ENCODE measurements around the gene CD58.
A peak's percentile ranks its signal among the peaks of the same experiment; 100 is the strongest.
"Not testable (repeated sequence)": the region's sequence is repeated elsewhere in the genome, so short reads cannot be mapped to it uniquely, and the experiment has no call there.

CD58 gene

DNA sequence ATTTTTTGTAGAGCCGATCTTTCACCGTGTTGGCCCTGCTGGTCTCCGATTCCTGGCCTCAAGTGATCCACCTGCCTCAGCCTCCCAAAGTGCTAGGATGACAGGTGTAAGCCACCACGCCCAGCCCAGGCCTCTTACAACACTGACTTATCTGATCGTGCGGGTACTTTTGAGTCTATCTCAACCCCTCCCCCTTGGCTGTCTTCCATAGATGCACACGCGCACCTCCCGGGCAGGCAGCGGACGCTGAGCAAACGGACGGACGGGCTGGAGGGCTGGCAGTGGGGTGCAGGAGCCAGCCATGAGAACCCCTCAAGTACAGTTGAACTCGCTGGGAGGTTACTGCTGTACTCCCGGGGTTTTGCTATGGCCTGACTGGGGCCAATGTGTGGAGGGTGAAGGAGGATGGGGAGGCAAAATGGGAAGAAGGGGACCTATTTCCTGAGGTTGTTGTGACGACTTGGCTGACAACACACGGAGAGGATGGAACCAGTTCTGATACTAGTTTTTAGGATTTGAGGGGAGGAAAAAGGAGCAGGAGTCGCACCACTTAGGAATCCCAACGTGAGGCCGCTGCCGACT is 959 bp downstream of the CD58 start:
- no peak for DNase-seq (ENCODE audit: low read depth)

DNA sequence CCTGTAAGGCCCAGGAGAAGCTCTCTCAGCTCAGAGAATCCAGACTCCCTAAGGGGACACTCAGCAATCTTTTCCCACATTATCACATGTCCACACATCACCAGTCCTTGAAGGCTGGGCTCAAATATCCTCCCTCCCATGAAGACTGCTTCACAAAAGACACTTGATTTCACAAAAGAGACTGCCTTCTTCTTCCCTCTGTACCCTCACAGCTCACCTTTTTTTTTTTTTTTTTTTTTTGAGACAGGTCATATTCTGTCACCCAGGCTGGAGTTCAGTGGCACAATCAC is 1.5 kb downstream of the CD58 start:
- no peak for DNase-seq (ENCODE audit: low read depth)

DNA sequence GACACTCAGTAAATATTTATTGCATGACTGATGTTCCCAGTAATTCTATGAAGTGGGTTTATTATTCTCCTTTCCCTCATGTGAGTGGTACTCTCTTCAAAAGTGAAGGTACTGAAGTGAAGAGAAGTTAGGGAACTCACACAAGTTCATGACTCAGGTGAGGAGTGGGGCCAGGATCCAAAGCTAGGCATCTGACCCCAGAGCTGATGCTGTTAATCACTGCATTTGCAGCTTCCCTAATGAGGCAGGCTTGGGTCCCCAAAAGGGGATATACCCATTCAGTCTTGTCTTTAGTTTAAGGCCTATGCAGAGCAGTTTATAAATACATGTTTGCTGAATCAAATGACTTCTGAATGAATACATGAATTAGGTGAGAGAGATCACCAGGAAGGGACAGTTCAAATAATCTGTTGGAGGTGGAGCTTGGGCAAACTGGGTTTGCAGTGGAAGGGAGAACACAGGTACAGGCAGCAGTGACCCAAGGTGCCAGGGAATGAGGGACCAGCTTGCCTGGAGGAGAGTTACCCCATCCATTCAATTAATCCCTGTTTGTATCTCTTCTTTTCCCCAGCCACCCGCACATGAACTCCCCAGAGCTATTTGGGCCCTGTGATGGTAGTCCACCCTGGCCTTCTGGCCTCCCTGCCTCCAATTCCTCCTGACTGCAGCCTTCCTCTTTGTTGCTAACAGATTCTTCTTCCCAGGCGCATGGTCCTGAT is 2.0 kb downstream of the CD58 start:
- DNase-seq (ENCODE audit: low read depth): no peak

DNA sequence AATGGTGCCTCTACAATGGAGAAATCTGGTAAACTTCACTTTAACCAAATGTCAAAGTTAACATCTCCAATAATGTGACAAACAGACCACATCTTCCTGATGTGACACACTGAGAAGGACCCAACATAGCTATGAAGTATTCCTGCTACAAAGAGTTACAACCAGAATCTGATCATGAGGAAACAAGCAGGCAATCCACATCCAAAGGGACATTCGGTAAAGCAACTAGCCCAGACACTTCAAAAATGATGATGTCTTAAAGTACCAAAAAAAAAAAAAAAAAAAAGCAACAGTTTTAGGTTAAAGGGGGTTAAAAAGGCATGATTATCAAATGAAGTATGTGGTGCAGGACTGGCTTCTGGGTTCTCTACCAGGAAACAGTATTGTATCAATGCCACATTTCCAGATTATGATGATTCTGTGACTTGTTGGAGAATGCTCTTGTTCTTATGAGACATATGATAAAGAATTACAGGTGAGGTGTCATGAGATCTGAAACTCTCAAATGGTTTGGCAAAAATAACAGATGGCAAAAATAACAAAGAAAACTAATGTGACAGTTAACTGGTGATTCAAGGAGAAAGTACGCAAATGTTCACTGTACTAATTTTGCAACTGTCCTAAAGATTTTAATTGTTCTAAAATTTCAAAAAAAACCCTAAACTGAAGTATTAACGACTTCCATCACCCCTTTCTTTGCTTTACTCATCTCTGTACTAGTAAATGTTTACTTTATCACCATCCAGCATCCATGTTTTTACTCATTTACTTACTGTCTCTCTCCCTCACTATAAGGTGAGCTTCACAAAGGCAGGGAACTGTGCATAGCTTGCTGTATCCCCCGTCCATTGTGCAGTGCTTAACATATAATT is 2.8 kb downstream of the CD58 start:
- DNase-seq (ENCODE audit: low read depth): no peak

DNA sequence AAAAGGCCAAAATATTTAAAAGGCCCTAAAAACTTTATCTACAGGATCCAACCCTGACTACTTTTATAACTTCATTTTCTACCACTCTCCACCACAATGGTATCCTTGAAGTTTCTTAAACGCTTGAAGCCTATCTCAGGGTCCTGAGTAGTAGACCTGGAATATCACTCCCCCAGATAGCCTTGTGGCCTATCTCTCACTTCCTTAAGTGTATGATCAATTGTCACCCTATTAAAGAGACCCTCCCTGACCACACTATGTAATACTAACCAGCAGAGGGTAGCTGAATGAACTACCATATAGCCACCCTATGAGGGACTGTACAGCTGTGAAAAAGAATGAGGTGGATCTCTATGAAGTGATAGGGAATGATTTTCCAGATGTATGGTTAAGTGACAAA is 5.6 kb downstream of the CD58 start:
- DNase-seq (ENCODE audit: low read depth): no peak

DNA sequence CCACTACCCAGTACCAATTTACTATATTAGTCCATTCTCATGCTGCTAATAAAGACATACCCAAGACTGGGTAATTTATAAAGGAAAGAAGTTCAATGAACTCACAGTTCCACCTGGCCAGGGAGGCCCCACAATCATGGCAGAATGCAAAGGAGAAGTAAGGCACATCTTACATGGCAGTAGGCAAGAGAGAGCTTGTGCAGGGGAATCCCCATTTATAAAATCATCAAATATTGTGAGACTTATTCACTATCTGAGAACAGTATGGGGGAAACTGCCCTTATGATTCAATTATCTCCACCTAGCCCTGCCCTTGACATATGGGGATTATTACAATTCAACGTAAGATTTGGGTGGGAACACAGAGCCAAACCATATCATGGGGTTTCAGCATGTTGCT is 6.4 kb downstream of the CD58 start:
- DNase-seq (ENCODE audit: low read depth): no peak

DNA sequence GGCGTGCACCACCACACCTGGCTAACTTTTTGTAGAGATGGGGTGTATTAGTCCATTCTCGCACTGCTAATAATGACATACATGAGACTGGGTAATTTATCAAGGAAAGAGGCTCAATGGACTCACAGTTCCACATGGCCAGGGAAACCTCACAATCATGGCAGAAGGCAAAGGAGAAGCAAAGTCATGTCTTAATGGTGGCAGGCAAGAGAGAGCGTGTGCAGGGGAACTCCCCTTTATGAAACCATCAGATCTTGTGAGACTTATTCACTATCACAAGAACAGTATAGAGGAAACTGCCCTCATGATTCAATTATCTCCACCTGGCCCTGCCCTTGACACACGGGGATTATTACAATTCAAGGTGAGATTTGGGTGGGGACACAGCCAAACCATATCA is 8.4 kb downstream of the CD58 start:
- not testable (repeated sequence) for DNase-seq (ENCODE audit: low read depth)

DNA sequence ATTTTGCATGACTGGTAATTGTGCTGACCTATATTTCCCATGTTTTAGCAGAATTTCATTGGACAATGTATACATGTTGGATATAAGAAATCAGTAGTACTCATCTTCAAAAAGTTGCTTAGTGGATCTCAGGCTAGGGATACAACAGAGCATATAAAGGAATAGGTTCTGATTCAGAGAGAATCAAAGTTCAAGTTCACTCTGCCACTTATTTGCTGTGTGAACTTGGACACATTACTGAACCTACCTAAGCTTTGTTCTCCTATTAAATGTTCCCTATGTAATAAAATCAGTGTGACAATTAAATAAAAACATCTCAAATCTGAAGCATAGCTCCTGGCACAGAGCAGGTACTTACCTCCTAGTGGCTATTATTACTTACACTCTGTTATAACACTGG is 9.3 kb downstream of the CD58 start:
- DNase-seq (ENCODE audit: low read depth): no peak

DNA sequence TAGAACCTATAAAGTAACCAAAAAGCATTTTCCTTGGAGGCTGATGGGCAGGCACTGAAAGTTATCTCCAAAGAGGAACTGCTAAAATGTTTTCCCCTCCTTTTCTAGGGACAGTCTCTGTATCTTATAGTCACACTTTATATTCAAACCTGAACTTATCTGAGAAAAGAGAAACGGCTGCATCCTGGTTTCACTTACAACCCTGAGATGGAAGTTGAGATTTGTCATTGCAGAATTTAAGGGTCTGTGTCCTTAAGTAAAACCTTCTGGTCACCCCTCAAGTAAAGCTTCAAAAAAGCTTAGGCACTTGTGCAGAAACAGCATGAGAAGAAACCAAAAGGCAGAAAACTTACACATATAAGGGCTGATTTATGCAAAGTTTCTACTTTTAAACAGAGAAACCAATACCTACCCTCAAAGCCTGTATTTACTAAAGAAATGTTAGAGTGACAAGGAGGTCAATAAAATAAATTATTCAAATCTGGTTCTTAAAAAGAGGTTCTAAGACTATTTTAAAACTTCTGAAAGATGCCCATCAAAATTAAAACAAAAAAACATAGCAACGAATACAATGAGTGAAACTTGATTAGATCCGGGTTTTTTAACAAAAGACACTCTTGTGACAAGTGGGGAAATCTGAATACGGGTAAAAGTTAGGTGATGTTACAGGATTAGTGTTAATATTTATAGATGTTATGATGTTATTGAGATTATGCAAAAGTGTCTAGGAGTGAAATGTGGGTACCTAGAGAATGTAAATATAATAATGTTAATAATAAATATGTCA is 9.9 kb downstream of the CD58 start:
- no peak for DNase-seq (ENCODE audit: low read depth)

DNA sequence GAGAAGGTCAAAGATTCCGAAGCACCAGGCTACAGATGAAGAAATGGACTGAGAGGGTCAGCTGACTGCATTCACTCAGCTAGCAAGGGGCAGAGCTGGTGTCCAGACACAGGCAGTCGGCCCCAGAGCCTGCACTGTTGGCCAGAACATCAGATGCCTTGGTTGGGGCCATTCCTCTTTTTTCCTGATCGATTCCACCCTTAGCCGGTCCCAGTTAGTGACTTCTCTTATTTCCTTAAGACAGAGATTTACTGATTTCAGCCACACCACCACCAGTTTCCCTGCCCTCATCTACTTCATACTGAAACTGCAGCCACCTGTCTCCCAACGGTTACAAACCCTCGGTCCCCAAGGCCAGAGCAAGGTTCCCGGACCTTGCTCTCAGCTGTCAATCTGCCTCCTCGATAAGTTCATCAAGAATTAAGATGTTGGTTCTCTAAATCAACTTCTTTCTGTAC is 11.5 kb downstream of the CD58 start:
- DNase-seq (ENCODE audit: low read depth): no peak

DNA sequence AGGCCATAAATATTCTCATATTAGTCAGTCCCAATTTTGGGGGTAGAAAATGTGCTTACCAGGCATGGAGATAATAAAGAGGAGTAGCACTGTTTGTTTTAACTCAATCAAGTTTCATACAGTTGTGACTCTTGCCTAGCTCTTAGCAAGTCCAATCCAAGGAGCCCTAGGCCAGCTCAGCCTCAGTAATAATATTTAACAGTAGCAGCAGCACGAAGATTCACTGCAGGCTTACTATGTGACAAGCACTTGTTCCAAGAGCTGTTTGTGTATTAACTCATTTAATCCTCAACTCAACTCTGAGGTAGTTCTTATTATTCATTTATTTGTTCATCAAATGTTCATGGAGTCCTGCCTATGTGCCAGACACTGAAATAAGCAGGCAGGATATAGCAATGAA is 12.3 kb downstream of the CD58 start:
- no peak for DNase-seq (ENCODE audit: low read depth)

DNA sequence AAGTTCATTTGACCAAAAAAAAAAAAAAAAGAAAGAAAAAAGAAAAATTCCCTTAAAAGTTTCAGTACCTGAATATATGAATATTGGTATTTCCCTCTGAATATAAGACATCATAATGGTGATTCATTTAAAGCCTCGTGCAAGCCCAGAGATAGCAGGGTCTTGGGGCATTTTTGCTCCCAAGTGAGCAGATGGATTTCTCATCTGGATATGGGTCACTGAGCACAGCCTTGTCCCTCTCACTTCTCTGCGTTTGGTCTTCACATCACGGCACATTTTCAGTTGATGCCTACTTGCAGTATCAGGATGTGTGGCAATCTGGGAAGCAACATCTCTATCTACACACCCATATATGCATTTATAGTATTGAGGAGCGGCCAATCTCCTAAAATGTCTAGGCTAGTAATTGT is 12.7 kb downstream of the CD58 start:
- DNase-seq (ENCODE audit: low read depth): no peak

DNA sequence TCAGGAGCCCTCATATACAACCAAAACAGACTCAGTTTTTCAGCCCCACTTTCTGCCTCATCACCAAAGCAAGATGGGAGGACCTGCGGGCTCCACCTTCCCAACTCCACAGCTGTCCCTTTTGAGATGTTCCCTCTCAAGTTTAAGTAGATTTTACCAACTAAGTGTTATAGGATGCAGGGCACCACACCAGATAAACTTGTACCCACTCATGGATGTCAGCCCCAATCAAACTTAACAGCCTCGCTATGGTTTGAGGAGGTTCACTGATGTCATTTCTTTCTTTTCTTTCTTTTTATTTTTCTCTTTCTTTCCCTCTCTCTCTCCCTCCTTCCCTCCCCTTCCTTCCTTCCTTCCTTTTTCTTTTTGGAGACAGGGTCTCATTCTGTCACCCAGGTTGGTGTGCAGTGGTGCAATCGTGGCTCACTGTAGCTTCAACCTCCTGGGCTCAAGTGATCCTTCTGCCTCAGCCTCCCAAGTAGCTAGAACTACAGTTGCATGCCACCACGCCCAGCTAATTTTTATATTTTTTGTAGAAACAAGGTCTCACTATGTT is 13.4 kb downstream of the CD58 start:
- no peak for DNase-seq (ENCODE audit: low read depth)

DNA sequence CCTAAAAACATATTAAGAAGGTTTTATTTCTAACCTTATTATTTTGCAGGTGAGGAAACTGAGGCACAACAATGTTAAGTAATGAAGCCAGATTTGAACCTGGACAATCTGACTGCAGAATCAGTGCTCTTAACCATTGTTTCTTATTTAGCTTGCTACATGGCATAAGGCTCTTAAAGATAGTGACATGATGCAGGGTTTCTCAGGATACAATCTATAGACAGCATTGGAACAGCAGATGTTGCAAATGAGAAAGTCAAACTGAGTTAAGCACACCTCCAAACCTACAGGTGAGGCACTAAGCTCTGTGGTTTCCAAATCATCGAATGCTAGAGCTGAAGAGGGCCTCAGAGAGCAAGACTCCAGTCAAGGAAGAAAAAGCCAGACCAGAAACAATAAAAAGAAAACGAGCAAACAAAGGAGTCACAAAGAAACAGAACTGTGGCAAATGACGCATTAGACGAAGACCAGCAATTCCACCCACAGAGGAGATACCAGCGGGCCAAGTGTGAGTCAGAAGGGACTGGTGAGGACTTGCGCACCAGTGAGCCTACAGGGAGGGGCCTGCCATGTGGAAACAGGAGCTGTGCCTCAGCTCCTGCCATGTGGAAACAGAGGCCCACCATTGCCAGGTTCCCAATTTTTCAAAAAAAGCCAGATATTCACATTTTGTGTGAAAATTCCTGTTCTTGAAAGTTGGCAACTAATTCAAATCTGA is 14.4 kb downstream of the CD58 start:
- peak; percentile 12 for DNase-seq (ENCODE audit: low read depth)

DNA sequence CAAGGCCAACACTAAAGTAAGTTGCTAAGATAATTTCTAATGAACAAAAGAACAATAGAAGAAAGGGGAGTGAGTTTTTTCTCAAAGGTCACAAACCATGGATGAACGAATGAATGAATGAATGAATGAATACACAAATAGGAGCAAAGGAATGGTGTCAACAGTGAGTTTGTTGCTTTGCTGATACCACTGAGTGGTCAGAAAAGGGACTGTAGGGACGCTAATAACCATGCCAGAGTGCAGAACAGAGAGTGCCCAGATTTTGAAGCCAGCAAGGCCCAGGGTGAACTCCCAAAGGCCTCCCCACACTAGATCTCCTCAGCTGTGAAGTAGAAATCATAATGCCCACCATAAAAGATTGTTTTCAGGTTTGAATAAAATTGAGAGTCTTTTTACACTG is 15.9 kb downstream of the CD58 start:
- DNase-seq (ENCODE audit: low read depth): no peak

DNA sequence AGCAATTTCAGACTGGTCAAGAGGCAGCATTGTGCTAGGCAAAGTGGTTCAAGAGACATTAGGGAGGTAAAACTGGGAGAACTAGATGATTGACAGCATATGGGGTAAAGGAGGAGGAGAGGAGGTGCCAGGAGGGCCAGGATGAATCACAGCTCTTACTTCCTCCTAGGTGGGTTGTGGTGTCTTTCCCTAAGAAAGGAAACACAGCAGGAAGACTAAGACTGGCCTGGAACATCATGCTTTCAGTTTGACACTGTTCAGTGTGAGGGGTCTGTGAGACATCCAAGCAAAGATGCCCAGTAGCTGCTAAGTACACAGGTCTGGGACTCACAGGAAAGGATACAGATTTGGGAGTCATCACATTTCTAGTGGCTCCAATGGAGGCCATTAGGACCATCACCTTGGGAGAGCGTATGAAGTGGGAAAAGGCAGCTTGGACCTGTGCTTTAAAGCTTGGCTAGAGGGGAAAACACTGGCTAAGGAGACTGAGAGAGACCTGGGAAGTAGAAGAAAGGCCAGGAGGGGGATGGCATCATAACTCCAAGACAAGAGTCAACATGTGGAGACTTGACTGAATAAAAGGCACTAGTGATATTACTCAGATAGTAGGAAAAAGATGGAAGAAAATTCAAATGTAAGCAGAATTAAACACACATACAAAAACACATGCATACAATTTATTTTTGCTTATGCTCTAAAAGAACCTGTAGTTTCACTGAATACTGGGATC is 17.3 kb downstream of the CD58 start:
- no peak for DNase-seq (ENCODE audit: low read depth)

DNA sequence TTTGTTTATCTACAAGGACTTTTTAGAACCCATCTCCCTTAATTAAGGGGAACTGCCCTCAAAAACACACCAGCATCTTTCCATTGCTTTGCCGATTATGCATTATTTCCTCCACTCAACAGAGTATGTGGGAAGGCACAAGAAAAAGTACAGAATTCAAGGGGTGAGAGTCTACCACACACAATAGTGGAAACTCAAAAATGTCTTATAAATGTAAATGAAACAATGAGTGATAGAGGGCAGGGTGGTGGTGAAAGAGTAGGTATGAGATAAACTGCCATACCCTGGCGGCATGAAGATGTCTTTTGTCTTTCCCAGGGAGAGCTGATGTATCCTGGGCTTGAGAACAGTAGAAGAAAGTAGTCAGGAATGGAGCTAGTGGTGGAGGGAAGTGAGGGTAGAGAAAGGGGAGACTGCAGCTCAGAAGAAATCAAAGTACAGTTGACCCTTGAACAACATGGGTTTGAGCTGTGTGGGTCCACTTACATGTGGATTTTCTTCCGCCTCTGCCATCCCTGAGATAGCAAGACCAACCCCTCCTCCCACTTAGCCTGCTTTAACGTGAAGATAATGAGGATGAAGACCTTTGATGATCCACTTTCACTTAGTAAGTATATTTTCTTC is 24.4 kb downstream of the CD58 start:
- DNase-seq (ENCODE audit: low read depth): no peak

DNA sequence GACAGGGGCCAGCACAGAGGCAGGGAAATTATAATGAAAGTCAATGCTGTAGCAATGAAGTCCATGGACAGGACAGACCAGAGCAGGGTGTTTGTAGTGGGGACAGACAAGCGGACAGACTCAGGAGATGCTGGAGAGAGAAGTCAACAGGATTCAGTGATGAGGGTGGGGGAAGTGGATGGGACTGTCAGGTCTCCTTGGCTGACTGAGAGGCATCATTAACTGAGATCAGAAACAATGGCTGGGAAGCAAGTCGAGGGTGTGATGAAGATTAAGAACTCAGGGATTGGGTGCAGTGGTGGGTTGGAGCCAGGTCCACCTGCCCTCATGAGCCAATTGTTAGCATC is 25.5 kb downstream of the CD58 start:
- DNase-seq (ENCODE audit: low read depth): no peak

DNA sequence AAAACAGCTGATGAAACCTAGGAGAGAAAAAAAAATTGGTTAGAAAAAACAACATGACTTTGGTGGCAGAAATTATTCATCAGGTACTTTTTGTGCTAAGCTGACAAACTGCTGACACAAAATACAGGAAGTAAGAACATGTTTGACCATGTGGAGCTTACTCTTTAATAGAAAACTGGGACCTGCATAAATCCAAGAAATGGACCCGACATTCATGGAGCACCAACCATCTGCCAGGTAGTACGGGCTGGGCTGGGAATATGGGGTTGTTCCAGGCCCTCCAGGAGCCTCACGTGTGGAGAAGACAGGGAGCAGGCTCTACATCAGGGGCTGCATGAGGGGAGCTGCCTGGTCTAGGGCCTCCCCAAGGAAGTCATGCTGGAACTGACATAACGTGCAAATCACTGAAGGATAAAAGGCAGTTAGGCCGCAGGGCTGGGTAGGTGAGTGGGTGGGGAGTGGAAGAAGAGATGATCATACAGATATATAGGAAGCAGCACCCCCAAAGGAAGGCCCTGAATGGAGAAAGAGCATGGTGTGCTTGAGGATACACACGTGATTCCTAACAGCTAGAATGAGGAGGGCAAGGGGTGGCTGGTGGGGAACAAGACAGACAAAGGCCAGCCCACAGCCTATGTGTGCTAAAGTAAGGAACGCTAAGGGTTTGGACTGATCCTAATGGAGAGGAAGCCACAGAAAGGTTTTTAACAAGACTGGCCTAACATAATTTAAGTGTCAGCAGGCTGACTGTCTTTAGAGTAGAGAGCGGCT is 26.1 kb downstream of the CD58 start:
- no peak for DNase-seq (ENCODE audit: low read depth)

DNA sequence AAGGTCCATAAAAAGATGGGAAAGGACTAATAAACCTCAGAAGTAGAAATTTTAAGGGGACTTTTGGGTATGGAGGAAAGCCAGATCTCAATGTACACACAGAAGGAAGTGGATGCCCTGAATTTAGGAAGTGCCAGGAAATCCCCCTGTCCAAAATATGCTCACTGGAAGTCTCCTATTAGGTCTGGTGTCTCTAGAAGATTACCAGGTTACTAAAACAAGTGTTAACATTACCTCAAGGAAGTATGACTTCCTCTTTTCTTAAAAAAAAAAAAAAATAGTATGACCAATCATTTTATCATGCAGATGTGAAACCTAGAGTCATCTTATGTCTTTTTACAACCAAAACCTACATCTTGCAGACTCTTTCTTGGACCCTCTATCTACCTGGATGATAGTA is 30.7 kb downstream of the CD58 start:
- DNase-seq (ENCODE audit: low read depth): no peak
